H9 (cell line): ENCODE results near the gene TMEM17. TPM values are rescaled to one million over a fixed set of nuclear protein-coding genes. Genes with fewer than 3 reads are reported as not detected.

Source experiments
- DNase-seq: peaks from one replicate; pipeline ENCODE4 v3.0.0-alpha.2; 2017
- H2AFZ ChIP-seq: one replicate; pipeline ENCODE4 v1.6.1; 2013; ENCODE audit warnings: mild to moderate bottlenecking, low read length, control low read depth, moderate library complexity
- H2AK5ac ChIP-seq: 2 replicates; pipeline ENCODE4 v1.6.1; 2013; ENCODE audit warnings: low read length, control low read depth, mixed read lengths; ENCODE audit not compliant: insufficient read length
- H2BK120ac ChIP-seq: one replicate; pipeline ENCODE4 v1.6.1; 2013; ENCODE audit warnings: low read depth, mild to moderate bottlenecking, low read length, control low read depth, inconsistent platforms; ENCODE audit not compliant: poor library complexity, severe bottlenecking
- H2BK12ac ChIP-seq: 2 replicates; pipeline ENCODE4 v1.6.1; 2013; ENCODE audit warnings: low read length, control low read depth, mixed read lengths, low read depth; ENCODE audit not compliant: insufficient read length
- H2BK15ac ChIP-seq: 2 replicates; pipeline ENCODE4 v1.6.1; 2013; ENCODE audit warnings: low read depth, low read length, control low read depth
- H2BK20ac ChIP-seq: one replicate; pipeline ENCODE4 v1.6.1; 2013; ENCODE audit warnings: low read depth, mild to moderate bottlenecking, low read length, control low read depth, inconsistent platforms; ENCODE audit not compliant: poor library complexity, severe bottlenecking
- H2BK5ac ChIP-seq: 2 replicates; pipeline ENCODE4 v1.6.1; 2013; ENCODE audit warnings: low read length, control low read depth, mixed read lengths; ENCODE audit not compliant: insufficient read length
- H3K14ac ChIP-seq: 2 replicates; pipeline ENCODE4 v1.6.1; 2013; ENCODE audit warnings: low read length, control low read depth; ENCODE audit not compliant: insufficient read depth
- H3K18ac ChIP-seq: 2 replicates; pipeline ENCODE4 v1.6.1; 2013; ENCODE audit warnings: low read depth, mild to moderate bottlenecking, mixed read lengths, low read length, control low read depth; ENCODE audit not compliant: insufficient read length
- H3K23ac ChIP-seq: 2 replicates; pipeline ENCODE4 v1.6.1; 2013; ENCODE audit warnings: low read length, control low read depth, mixed read lengths, low read depth; ENCODE audit not compliant: insufficient read length
- H3K23me2 ChIP-seq: 2 replicates; pipeline ENCODE4 v1.6.1; 2013; ENCODE audit warnings: low read depth, mild to moderate bottlenecking, mixed read lengths, low read length, control low read depth; ENCODE audit not compliant: insufficient read length, poor library complexity, severe bottlenecking
- H3K27ac ChIP-seq: 2 replicates; pipeline ENCODE4 v1.5.1; 2013; ENCODE audit warnings: low read length, control low read depth, mixed read lengths, low read depth; ENCODE audit not compliant: insufficient read length
- H3K27me3 ChIP-seq: 2 replicates; pipeline ENCODE4 v1.6.1; 2013; ENCODE audit warnings: low read length, control low read depth, inconsistent platforms; ENCODE audit not compliant: insufficient read depth
- H3K4ac ChIP-seq: 2 replicates; pipeline ENCODE4 v1.6.1; 2013; ENCODE audit warnings: low read depth, mild to moderate bottlenecking, control low read depth, inconsistent platforms, low read length, moderate library complexity
- H3K4me1 ChIP-seq: 2 replicates; pipeline ENCODE4 v1.6.1; 2013; ENCODE audit warnings: low read length, control low read depth, inconsistent platforms; ENCODE audit not compliant: insufficient read depth
- H3K4me2 ChIP-seq: 2 replicates; pipeline ENCODE4 v1.6.1; 2013; ENCODE audit warnings: low read length, control low read depth, mixed read lengths; ENCODE audit not compliant: insufficient read length, insufficient read depth
- H3K56ac ChIP-seq: 2 replicates; pipeline ENCODE4 v1.6.1; 2013; ENCODE audit warnings: low read depth, mild to moderate bottlenecking, mixed read lengths, low read length, control low read depth; ENCODE audit not compliant: insufficient read length
- H3K79me1 ChIP-seq: 2 replicates; pipeline ENCODE4 v1.6.1; 2013; ENCODE audit warnings: low read depth, mild to moderate bottlenecking, moderate library complexity, low read length, control low read depth, inconsistent platforms; ENCODE audit not compliant: insufficient read depth, poor library complexity, severe bottlenecking
- H3K79me2 ChIP-seq: 2 replicates; pipeline ENCODE4 v1.6.1; 2013; ENCODE audit warnings: low read length, control low read depth, inconsistent platforms; ENCODE audit not compliant: insufficient read depth
- H3K9ac ChIP-seq: 2 replicates; pipeline ENCODE4 v1.6.1; 2013; ENCODE audit warnings: low read length, control low read depth, mixed read lengths; ENCODE audit not compliant: insufficient read length; ENCODE audit errors: extremely low read depth
- H3K9me3 ChIP-seq: one replicate; pipeline ENCODE4 v1.6.1; 2013; ENCODE audit warnings: low read depth, low read length, inconsistent platforms; ENCODE audit not compliant: control insufficient read depth
- H3T11ph ChIP-seq: one replicate; pipeline ENCODE4 v1.6.1; 2013; ENCODE audit warnings: mild to moderate bottlenecking, low read length, control low read depth, inconsistent platforms
- H4K20me1 ChIP-seq: one replicate; pipeline ENCODE4 v1.6.1; 2013; ENCODE audit not compliant: control insufficient read depth, insufficient read length, insufficient read depth
- H4K5ac ChIP-seq: 2 replicates; pipeline ENCODE4 v1.6.1; 2013; ENCODE audit warnings: low read depth, mild to moderate bottlenecking, mixed read lengths, low read length, control low read depth; ENCODE audit not compliant: insufficient read length
- H4K8ac ChIP-seq: replicated peaks from 2 replicates; pipeline ENCODE4 v1.6.1; 2013; ENCODE audit warnings: low read length, control low read depth, mixed read lengths, low read depth; ENCODE audit not compliant: insufficient read length
- H4K91ac ChIP-seq: 2 replicates; pipeline ENCODE4 v1.6.1; 2013; ENCODE audit warnings: low read depth, mild to moderate bottlenecking, moderate library complexity, mixed read lengths, low read length, control low read depth; ENCODE audit not compliant: insufficient read length
- H3K27ac Mint-ChIP-seq, 3 experiments: 2 replicates in 2 of 3; 3 replicates in 1 of 3; pipeline ENCODE4 v1.8.0; 2020 to 2021; ENCODE audit warnings: mixed read lengths in 3 of 3, mild to moderate bottlenecking in 1 of 3, moderate library complexity in 1 of 3
- H3K27me3 Mint-ChIP-seq: 2 replicates; pipeline ENCODE4 v1.8.0; 2021; ENCODE audit warnings: low read depth, mild to moderate bottlenecking, moderate library complexity, mixed read lengths
- H3K36me3 Mint-ChIP-seq, 3 experiments: 2 replicates in 2 of 3; 3 replicates in 1 of 3; pipeline ENCODE4 v1.8.0; 2020 to 2021; ENCODE audit warnings: low read depth in 3 of 3, mixed read lengths in 3 of 3; ENCODE audit not compliant: insufficient read depth in 1 of 3
- H3K4me1 Mint-ChIP-seq, 2 experiments: 2 replicates each; pipeline ENCODE4 v1.8.0; 2020; ENCODE audit warnings: mixed read lengths in 2 of 2
- H3K4me3 Mint-ChIP-seq, 2 experiments: 2 replicates in 1 of 2; 3 replicates in 1 of 2; pipeline ENCODE4 v1.8.0; 2020 to 2021; ENCODE audit warnings: mild to moderate bottlenecking in 2 of 2, mixed read lengths in 2 of 2, moderate library complexity in 1 of 2
- H3K9me3 Mint-ChIP-seq, 2 experiments: 2 replicates in 1 of 2; 3 replicates in 1 of 2; pipeline ENCODE4 v1.8.0; 2020; ENCODE audit warnings: mild to moderate bottlenecking in 2 of 2, mixed read lengths in 2 of 2, moderate library complexity in 1 of 2
- WGBS: extraction: QIAGEN DNeasy Blood & Tissue Kit; methylation state at CpG from one replicate; pipeline ENCODE4 v1.1.7; 2013; ENCODE audit warnings: missing lambda C conversion rate, low lambda C conversion rate, mixed read lengths; ENCODE audit not compliant: insufficient read length; ENCODE audit errors: extremely low coverage; 5-methylcytosine and 5-hydroxymethylcytosine counted together
- total RNA-seq: library from RNA; stranded (reverse); gene quantifications from 2 replicates; pipeline ENCODE4 v1.2.1, GENCODE V29; 2021
- TF ChIP-seq, protein P1 (sequence below): fragments of 200-600 bp; sonication (generic); conservative IDR thresholded peaks from 3 replicates; pipeline ENCODE4 v1.8.0; 2021; ENCODE audit warnings: antibody characterized with exemption, mild to moderate bottlenecking

The TMEM17 gene
- total RNA-seq, 1 experiment from 2014 or later, result 1.3 TPM

DNA sequence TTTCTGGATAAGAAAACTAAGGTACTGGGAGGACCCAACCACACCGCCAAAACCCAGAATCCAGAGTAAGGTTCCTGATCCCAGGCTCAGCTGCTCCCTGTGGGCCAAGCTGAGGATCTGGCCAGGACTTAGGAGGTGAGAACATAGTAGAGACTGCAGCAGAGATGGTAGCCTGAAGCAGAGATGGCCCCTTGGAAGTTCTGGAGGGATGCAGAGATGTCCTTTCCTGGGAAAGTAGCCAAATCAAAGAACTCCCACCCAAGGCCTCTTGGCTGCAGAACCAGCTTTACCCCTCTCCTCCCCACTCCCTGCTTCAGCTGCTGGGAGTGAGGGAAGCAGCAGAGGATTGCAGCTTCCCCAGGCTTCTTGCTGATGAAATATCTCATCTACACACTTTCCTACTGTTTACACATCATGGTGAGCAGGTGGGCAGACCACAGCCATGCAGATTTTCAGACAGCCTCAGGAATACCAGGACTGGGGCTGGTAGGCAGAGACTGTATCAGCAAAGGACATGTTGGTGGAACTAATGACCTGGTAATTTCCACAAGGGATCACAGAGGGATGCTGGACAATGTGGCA lies 32.7 kb downstream of the TMEM17 start:
- no peak for DNase-seq
- no peaks in the 10 kb centered on the region for H3K9me3 ChIP-seq
- no peak overlapping the region for H3K27ac ChIP-seq
- no peaks in the 10 kb centered on the region for H3K79me2 ChIP-seq
- no CpG with 5 or more reads among the region's 1 CpG for WGBS
- H4K20me1 ChIP-seq, result no peaks in the 10 kb centered on the region
- no peak overlapping the region for H2BK15ac ChIP-seq
- H4K5ac ChIP-seq, result no peak overlapping the region
- no peak overlapping the region for H3K14ac ChIP-seq
- no peak overlapping the region for H3K4me3 Mint-ChIP-seq
- no peaks in the 10 kb centered on the region; the same call in none of the 2 replicates for H3K27me3 Mint-ChIP-seq
- no peak overlapping the region for H3K23ac ChIP-seq
- H2AK5ac ChIP-seq, result no peak overlapping the region
- H2BK120ac ChIP-seq, result no peak overlapping the region
- H2BK20ac ChIP-seq, result no peak overlapping the region
- no peaks in the 10 kb centered on the region for H3K23me2 ChIP-seq
- peak overlapping the region in 1 of 3 experiments; percentile 7; a peak in 1 of 7 replicates for H3K27ac Mint-ChIP-seq
- H3K18ac ChIP-seq, result no peak overlapping the region
- H2AFZ ChIP-seq, result no peak overlapping the region
- H3K4ac ChIP-seq, result no peak overlapping the region
- peaks cover 7% of the 10 kb centered on the region; the same call in 1 of the 2 replicates for H3K4me1 ChIP-seq
- H3K4me2 ChIP-seq, result no peak overlapping the region
- no peak overlapping the region for H4K8ac ChIP-seq
- no peak overlapping the region for H3T11ph ChIP-seq
- no peak overlapping the region for H3K56ac ChIP-seq
- TF ChIP-seq, protein P1, sequence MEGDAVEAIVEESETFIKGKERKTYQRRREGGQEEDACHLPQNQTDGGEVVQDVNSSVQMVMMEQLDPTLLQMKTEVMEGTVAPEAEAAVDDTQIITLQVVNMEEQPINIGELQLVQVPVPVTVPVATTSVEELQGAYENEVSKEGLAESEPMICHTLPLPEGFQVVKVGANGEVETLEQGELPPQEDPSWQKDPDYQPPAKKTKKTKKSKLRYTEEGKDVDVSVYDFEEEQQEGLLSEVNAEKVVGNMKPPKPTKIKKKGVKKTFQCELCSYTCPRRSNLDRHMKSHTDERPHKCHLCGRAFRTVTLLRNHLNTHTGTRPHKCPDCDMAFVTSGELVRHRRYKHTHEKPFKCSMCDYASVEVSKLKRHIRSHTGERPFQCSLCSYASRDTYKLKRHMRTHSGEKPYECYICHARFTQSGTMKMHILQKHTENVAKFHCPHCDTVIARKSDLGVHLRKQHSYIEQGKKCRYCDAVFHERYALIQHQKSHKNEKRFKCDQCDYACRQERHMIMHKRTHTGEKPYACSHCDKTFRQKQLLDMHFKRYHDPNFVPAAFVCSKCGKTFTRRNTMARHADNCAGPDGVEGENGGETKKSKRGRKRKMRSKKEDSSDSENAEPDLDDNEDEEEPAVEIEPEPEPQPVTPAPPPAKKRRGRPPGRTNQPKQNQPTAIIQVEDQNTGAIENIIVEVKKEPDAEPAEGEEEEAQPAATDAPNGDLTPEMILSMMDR, result no peak
- H3K79me1 ChIP-seq, result no peaks in the 10 kb centered on the region
- H3K9ac ChIP-seq, result no peak overlapping the region
- peaks cover 40 to 43% of the 10 kb centered on the region in 2 experiments for H3K4me1 Mint-ChIP-seq
- no peak overlapping the region for H4K91ac ChIP-seq
- H3K9me3 Mint-ChIP-seq, result no peaks in the 10 kb centered on the region
- no peak overlapping the region for H2BK5ac ChIP-seq
- peaks cover 0 to 1% (median 0%) of the 10 kb centered on the region in 3 experiments; a peak in 2 of 7 replicates for H3K36me3 Mint-ChIP-seq
- H3K27me3 ChIP-seq, result no peaks in the 10 kb centered on the region
- H2BK12ac ChIP-seq, result no peak overlapping the region
